ENCODE measurements around the gene NSMF.

DNA sequence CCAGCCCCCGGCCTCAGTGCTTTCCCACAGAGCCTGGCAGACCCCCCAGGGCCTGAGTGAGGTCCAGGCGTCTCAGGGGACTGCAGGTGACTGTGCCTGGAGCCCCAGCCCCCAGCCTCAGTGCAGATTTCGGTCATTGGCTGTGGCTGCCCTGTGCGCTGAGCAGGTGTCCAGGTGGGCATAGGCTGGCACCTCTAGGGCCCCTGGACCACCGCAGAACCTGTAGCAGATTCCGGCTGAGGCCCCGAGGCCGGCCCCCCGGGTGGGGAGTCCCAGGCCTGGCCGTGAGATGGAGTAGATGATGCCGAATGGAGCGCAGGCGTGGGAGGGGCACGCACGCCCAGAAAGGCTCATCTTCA, 48.3 kb downstream of the NSMF start:
- TF ChIP-seq, protein P1, sequence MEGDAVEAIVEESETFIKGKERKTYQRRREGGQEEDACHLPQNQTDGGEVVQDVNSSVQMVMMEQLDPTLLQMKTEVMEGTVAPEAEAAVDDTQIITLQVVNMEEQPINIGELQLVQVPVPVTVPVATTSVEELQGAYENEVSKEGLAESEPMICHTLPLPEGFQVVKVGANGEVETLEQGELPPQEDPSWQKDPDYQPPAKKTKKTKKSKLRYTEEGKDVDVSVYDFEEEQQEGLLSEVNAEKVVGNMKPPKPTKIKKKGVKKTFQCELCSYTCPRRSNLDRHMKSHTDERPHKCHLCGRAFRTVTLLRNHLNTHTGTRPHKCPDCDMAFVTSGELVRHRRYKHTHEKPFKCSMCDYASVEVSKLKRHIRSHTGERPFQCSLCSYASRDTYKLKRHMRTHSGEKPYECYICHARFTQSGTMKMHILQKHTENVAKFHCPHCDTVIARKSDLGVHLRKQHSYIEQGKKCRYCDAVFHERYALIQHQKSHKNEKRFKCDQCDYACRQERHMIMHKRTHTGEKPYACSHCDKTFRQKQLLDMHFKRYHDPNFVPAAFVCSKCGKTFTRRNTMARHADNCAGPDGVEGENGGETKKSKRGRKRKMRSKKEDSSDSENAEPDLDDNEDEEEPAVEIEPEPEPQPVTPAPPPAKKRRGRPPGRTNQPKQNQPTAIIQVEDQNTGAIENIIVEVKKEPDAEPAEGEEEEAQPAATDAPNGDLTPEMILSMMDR (IDR thresholded peaks at IDR 0.05): no peak
- no peak for TF ChIP-seq POLR2AphosphoS5 (IDR thresholded peaks at IDR 0.05; ENCODE audit: insufficient read depth in 1 of 2, low read depth in 1 of 2)
